NCI-H1694 (cell line): ENCODE measurements around the gene ROGDI.
"Not testable (repeated sequence)": the region's sequence is repeated elsewhere in the genome, so short reads cannot be mapped to it uniquely, and the experiment has no call there.

Experiments used
- DNase-seq: peaks from one replicate; lab custom pipeline; 2025; lab: John Stamatoyannopoulos, UW

The ROGDI gene

GRCh38 chr16:4790261-4790660, 12.2 kb downstream of the ROGDI start:
- DNase-seq, result no peak

- DNase-seq, result no peak
Observed at GRCh38 chr16:4788910-4789309, 13.5 kb downstream of the ROGDI start.

- DNase-seq, result no peak
Observed at GRCh38 chr16:4788489-4788889, 13.9 kb downstream of the ROGDI start.

GRCh38 chr16:4787627-4788482, 14.6 kb downstream of the ROGDI start, which contains the start of gene SEPTIN12:
Gene SEPTIN12, minus strand, starts transcription at chr16:4788345. Its CDS starts 700 bp downstream, at chr16:4787645.
- no peak for DNase-seq

- no peak for DNase-seq
Observed at GRCh38 chr16:4787068-4787467, 15.4 kb downstream of the ROGDI start.

- no peak for DNase-seq
Observed at GRCh38 chr16:4785758-4786433, 16.5 kb downstream of the ROGDI start.

- DNase-seq, result not testable (repeated sequence)
Observed at GRCh38 chr16:4784444-4784987, 17.9 kb downstream of the ROGDI start.

- DNase-seq, result no peak
Observed at GRCh38 chr16:4783951-4784336, 18.5 kb downstream of the ROGDI start.

GRCh38 chr16:4783251-4783950, 19.0 kb downstream of the ROGDI start:
- no peak for DNase-seq

- DNase-seq, result no peak
Observed at GRCh38 chr16:4780235-4780634, 22.2 kb downstream of the ROGDI start.

GRCh38 chr16:4778050-4778392, 24.4 kb downstream of the ROGDI start:
- DNase-seq, result no peak

- no peak for DNase-seq
Observed at GRCh38 chr16:4777339-4778049, 24.9 kb downstream of the ROGDI start.

GRCh38 chr16:4776141-4776705, 26.2 kb downstream of the ROGDI start:
- no peak for DNase-seq

GRCh38 chr16:4775005-4775404, 27.4 kb downstream of the ROGDI start:
- no peak for DNase-seq

GRCh38 chr16:4772351-4772750, 30.1 kb downstream of the ROGDI start:
- DNase-seq, result no peak

GRCh38 chr16:4771646-4772045, 30.8 kb downstream of the ROGDI start:
- DNase-seq, result no peak

- no peak for DNase-seq
Observed at GRCh38 chr16:4769306-4769638, 33.2 kb downstream of the ROGDI start.

- peak; percentile 88 for DNase-seq
Observed at GRCh38 chr16:4768549-4769305, 33.7 kb downstream of the ROGDI start.

- no peak for DNase-seq
Observed at GRCh38 chr16:4767872-4768548, 34.4 kb downstream of the ROGDI start.

- DNase-seq, result peak; percentile 93
Observed at GRCh38 chr16:4766875-4767628, 35.4 kb downstream of the ROGDI start, which contains the start of gene ZNF500. Gene ZNF500, minus strand, starts transcription at chr16:4767162. Its CDS starts 1,184 bp downstream, at chr16:4765978.
